NCI-H1436 (cell line): ENCODE data around the gene LARP4.
"Not testable (repeated sequence)": the region's sequence is repeated elsewhere in the genome, so short reads cannot be mapped to it uniquely, and the experiment has no call there.

Experiments used
- DNase-seq: peaks from one replicate; lab custom pipeline; 2025; lab: John Stamatoyannopoulos, UW

LARP4 gene

GRCh38 chr12:50401500-50402081 lies 906 bp downstream of the LARP4 start:
- no peak for DNase-seq

GRCh38 chr12:50402264-50403000 lies 1.7 kb downstream of the LARP4 start:
- no peak for DNase-seq

- no peak for DNase-seq
Observed at GRCh38 chr12:50403001-50403440, 2.3 kb downstream of the LARP4 start.

GRCh38 chr12:50404307-50404706 lies 3.6 kb downstream of the LARP4 start:
- DNase-seq: no peak

GRCh38 chr12:50411051-50411660 lies 10.5 kb downstream of the LARP4 start:
- DNase-seq: no peak

GRCh38 chr12:50415899-50416479 lies 15.3 kb downstream of the LARP4 start:
- DNase-seq: no peak

GRCh38 chr12:50419112-50419909 lies 18.6 kb downstream of the LARP4 start:
- no peak for DNase-seq

- DNase-seq: not testable (repeated sequence)
Observed at GRCh38 chr12:50422855-50423254, 22.2 kb downstream of the LARP4 start.

GRCh38 chr12:50423342-50423741 lies 22.7 kb downstream of the LARP4 start:
- not testable (repeated sequence) for DNase-seq

GRCh38 chr12:50425589-50426258 lies 25.0 kb downstream of the LARP4 start:
- no peak for DNase-seq

- DNase-seq: not testable (repeated sequence)
Observed at GRCh38 chr12:50431656-50432055, 31.0 kb downstream of the LARP4 start.

- no peak for DNase-seq
Observed at GRCh38 chr12:50440288-50440687, 39.6 kb downstream of the LARP4 start.

- no peak for DNase-seq
Observed at GRCh38 chr12:50441763-50442162, 41.1 kb downstream of the LARP4 start.

GRCh38 chr12:50442178-50442908 lies 41.7 kb downstream of the LARP4 start:
- DNase-seq: no peak

- not testable (repeated sequence) for DNase-seq
Observed at GRCh38 chr12:50449671-50450070, 49.0 kb downstream of the LARP4 start.

GRCh38 chr12:50452795-50453194 lies 52.1 kb downstream of the LARP4 start:
- no peak for DNase-seq

- DNase-seq: no peak
Observed at GRCh38 chr12:50453872-50454271, 53.2 kb downstream of the LARP4 start.

- DNase-seq: no peak
Observed at GRCh38 chr12:50458606-50459005, 57.9 kb downstream of the LARP4 start.

- no peak for DNase-seq
Observed at GRCh38 chr12:50467439-50467838, 66.8 kb downstream of the LARP4 start.

- no peak for DNase-seq
Observed at GRCh38 chr12:50477241-50477832, 76.7 kb downstream of the LARP4 start.
